ENCODE measurements around the gene MAP3K2.
A peak's percentile ranks its signal among the peaks of the same experiment; 100 is the strongest.

MAP3K2 gene, protein sequence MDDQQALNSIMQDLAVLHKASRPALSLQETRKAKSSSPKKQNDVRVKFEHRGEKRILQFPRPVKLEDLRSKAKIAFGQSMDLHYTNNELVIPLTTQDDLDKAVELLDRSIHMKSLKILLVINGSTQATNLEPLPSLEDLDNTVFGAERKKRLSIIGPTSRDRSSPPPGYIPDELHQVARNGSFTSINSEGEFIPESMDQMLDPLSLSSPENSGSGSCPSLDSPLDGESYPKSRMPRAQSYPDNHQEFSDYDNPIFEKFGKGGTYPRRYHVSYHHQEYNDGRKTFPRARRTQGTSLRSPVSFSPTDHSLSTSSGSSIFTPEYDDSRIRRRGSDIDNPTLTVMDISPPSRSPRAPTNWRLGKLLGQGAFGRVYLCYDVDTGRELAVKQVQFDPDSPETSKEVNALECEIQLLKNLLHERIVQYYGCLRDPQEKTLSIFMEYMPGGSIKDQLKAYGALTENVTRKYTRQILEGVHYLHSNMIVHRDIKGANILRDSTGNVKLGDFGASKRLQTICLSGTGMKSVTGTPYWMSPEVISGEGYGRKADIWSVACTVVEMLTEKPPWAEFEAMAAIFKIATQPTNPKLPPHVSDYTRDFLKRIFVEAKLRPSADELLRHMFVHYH

DNA sequence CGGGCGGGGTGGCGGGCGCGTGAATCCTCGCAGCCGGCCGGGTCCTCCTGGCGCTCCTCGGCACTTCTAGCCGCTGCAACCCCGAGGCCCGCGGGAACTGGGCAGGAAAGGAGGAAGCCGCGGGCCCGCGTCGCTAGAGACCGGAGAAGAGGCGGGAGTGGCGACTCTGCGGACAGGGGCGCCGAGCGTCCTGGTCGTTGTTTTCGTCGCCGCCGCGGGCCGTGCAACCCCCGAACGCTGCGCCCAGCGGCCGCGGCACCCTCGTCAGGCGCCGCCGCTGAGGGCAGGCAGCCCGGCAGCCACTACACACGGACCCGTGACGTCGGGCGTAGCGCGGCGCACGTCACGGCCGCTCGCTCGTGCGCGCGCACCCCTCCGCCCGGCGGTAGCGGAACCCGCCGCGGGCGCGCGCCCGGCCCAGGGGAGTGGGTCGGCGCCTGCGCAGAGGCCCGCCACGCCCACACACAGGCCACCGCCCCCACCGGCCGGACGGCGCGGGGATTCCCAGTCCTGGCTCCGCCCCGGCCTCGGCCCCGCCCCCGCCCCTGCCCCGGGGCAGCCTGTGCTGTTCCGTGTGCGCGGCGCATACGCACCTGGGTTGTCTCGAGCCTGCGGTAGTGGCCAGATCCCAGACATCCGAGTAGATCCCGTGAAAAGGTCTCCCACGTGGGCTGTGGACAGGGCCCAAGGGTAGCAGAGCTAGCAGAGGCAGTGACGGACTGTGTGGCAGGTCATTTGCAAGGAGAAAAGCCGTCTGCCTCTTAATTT is at the start of gene MAP3K2:
TSS of gene MAP3K2 (minus strand) at position 321 of the 768 bp plus-strand sequence. CDS start 44,846 bp downstream, outside the sequence.
- peaks cover 3% of the 10 kb centered on the region for H3K9me3 Mint-ChIP-seq
- H3K36me3 Mint-ChIP-seq: peaks cover 36% of the 10 kb centered on the region
- H3K4me3 Mint-ChIP-seq: peak within 1 kb of the TSS; percentile 90
- H3K27ac Mint-ChIP-seq: peak within 1 kb of the TSS; percentile 95
- H3K27me3 Mint-ChIP-seq: no peaks in the 10 kb centered on the region
- H3K4me1 Mint-ChIP-seq: peaks cover 83% of the 10 kb centered on the region
- ATAC-seq: peak; percentile 89

DNA sequence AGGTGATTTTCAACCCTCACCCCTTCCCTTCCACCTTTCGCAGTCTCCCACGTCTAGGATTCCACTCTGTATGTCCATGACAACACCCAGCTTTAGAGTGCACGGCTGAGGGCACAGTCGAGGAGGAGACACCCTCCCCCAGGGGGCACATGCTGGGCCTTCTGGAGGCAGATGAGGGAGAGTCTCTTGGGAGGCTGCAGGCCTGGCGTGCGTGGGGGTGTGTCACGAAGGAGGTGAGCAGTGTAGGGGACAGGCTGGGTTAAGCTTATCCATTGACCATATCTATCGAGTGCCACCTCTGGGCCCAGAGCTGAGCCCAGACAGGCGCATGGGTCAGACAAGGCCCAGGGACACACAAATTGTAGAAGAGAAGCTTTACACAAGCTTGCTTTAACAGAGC is 49.3 kb upstream of the MAP3K2 start:
- no peak overlapping the region for H3K4me3 Mint-ChIP-seq

DNA sequence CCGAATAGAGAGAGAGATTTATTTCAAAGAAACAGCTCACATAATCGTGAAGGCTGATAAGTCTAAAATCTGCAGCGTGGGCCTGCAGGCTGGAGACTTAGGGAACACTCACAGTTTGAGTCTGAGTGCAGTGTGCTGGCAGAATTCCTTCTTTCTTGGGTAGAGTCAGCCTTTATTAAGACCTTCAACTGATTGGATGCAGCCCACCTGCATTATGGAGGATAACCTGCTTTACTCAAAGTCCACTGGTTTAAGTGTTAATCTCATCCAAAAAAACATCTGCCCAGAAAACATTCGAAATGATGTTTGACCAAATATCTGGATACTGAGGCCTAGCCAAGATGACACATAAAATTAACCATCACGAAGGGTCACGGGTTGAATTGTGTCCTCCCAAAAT is 46.7 kb upstream of the MAP3K2 start:
- ATAC-seq: no peak
- H3K4me1 Mint-ChIP-seq: no peaks in the 10 kb centered on the region
- H3K4me3 Mint-ChIP-seq: no peak overlapping the region
- H3K36me3 Mint-ChIP-seq: no peaks in the 10 kb centered on the region
- H3K9me3 Mint-ChIP-seq: no peaks in the 10 kb centered on the region
- H3K27ac Mint-ChIP-seq: no peak overlapping the region
- H3K27me3 Mint-ChIP-seq: no peaks in the 10 kb centered on the region

More for the DNA sequence above, 49.3 kb upstream of the MAP3K2 start:
- no peak for ATAC-seq
- no peak overlapping the region for H3K27ac Mint-ChIP-seq
- H3K27me3 Mint-ChIP-seq: no peaks in the 10 kb centered on the region
- H3K4me1 Mint-ChIP-seq: no peaks in the 10 kb centered on the region
- H3K36me3 Mint-ChIP-seq: peaks cover 7% of the 10 kb centered on the region
- peaks cover 6% of the 10 kb centered on the region for H3K9me3 Mint-ChIP-seq

DNA sequence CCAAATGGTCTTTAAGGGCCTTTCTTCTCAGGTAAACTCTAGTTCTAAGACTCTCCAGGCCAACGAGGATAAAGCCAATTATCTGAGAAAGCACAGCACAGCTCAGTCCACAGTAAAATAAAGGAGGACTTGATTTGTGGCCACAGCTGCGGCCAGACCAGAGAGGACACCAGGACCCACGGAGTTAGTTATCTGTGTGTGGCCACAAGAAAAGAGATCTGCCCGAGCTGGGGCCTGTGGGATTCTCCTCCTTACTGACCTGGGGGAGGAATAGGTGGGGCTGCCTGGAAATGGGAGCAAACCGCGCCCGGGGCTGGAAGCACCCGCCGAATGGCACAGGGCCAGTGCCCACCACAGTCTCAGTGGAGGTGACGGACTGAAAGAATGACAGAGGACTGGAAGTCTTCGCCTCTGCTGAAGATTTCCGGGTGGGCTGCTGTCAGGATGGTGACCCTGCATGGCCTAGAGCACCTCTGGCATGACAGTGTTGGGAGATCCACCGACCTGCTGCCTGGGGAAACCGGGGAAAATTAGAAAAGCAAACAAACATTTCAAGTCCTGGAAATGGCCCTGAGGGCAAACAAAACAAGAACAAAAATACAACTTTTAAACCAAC is 43.7 kb upstream of the MAP3K2 start:
- Mint-ChIP-seq H3K27me3 (no peaks in the 10 kb centered on the region), H3K27ac (no peak overlapping the region), H3K4me1 (no peaks in the 10 kb centered on the region), H3K4me3 (no peak overlapping the region), H3K36me3 (no peaks in the 10 kb centered on the region), H3K9me3 (no peaks in the 10 kb centered on the region)
- no peak for ATAC-seq

DNA sequence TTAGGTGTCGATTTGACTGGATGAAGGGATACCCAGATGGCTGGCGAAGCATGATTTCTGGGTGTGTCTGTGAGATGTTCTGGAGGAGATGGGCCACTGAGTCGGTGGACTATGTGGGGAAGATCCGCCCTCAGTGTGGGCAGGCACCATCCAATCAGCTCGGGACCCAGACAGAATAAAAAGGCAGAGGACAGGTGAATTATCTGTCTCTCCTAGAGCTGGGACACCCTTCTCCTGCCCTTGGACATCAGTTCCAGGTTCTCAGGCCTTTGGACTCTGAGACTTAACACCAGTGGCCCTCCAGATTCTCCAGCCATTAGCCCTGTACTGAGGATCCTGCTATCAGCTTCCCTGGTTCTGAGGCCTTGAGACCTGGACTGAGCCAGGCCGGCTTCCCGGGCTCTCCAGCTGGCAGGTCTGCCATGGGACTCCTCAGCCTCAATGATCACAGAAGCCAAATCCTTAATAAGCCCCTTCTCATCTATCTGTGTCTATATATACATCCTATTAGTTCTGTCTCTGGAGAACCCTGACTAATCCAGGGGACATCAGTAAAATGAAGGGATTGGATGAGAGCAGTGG is 42.2 kb upstream of the MAP3K2 start:
- no peaks in the 10 kb centered on the region for H3K36me3 Mint-ChIP-seq

DNA sequence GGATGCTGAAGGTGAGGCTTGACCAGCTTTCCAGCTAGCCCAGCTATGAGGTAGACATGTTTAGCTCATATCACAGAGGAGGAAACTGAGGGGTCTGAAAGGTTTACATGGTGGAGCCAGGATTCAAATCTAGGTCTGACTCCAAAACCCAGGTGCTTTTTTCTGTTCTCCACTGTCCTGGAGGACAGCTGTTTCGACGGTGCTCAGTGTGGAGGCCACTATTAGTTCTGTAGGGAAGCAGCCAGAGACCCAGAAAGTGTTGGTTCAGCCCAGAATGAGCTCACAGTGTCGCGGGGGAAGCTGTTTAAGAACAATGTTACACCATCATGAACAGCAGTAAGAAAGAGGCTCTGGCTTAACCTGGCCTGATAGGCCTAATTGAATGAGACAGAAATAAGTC is 41.5 kb upstream of the MAP3K2 start:
- peaks cover under 1% of the 10 kb centered on the region for H3K4me1 Mint-ChIP-seq
- ATAC-seq: no peak
- no peaks in the 10 kb centered on the region for H3K27me3 Mint-ChIP-seq
- no peaks in the 10 kb centered on the region for H3K9me3 Mint-ChIP-seq
- no peak overlapping the region for H3K4me3 Mint-ChIP-seq
- H3K27ac Mint-ChIP-seq: no peak overlapping the region
- H3K36me3 Mint-ChIP-seq: no peaks in the 10 kb centered on the region

More for the DNA sequence above, 42.2 kb upstream of the MAP3K2 start:
- no peak overlapping the region for H3K4me3 Mint-ChIP-seq
- H3K27me3 Mint-ChIP-seq: no peaks in the 10 kb centered on the region
- ATAC-seq: no peak
- H3K4me1 Mint-ChIP-seq: no peaks in the 10 kb centered on the region
- H3K9me3 Mint-ChIP-seq: no peaks in the 10 kb centered on the region
- no peak overlapping the region for H3K27ac Mint-ChIP-seq

DNA sequence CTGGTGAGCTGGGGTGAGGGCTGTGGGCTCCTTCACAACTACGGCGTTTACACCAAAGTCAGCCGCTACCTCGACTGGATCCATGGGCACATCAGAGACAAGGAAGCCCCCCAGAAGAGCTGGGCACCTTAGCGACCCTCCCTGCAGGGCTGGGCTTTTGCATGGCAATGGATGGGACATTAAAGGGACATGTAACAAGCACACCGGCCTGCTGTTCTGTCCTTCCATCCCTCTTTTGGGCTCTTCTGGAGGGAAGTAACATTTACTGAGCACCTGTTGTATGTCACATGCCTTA is 41.0 kb upstream of the MAP3K2 start:
- H3K27ac Mint-ChIP-seq: no peak overlapping the region
- H3K4me3 Mint-ChIP-seq: no peak overlapping the region
- H3K4me1 Mint-ChIP-seq: peaks cover 5% of the 10 kb centered on the region
- H3K9me3 Mint-ChIP-seq: no peaks in the 10 kb centered on the region
- H3K36me3 Mint-ChIP-seq: no peaks in the 10 kb centered on the region
- H3K27me3 Mint-ChIP-seq: no peaks in the 10 kb centered on the region
- no peak for ATAC-seq

DNA sequence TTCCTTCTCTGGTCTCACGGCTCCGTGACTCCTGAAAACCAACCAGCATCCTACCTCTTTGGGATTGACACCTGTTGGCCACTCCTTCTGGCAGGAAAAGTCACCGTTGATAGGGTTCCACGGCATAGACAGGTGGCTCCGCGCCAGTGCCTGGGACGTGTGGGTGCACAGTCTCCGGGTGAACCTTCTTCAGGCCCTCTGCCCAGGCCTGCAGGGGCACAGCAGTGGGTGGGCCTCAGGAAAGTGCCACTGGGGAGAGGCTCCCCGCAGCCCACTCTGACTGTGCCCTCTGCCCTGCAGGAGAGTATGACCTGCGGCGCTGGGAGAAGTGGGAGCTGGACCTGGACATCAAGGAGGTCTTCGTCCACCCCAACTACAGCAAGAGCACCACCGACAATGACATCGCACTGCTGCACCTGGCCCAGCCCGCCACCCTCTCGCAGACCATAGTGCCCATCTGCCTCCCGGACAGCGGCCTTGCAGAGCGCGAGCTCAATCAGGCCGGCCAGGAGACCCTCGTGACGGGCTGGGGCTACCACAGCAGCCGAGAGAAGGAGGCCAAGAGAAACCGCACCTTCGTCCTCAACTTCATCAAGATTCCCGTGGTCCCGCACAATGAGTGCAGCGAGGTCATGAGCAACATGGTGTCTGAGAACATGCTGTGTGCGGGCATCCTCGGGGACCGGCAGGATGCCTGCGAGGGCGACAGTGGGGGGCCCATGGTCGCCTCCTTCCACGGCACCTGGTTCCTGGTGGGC is 40.5 kb upstream of the MAP3K2 start:
- H3K36me3 Mint-ChIP-seq: no peaks in the 10 kb centered on the region
- no peak overlapping the region for H3K4me3 Mint-ChIP-seq
- H3K4me1 Mint-ChIP-seq: peaks cover 9% of the 10 kb centered on the region
- H3K27me3 Mint-ChIP-seq: no peaks in the 10 kb centered on the region
- no peaks in the 10 kb centered on the region for H3K9me3 Mint-ChIP-seq
- no peak overlapping the region for H3K27ac Mint-ChIP-seq
- no peak for ATAC-seq

DNA sequence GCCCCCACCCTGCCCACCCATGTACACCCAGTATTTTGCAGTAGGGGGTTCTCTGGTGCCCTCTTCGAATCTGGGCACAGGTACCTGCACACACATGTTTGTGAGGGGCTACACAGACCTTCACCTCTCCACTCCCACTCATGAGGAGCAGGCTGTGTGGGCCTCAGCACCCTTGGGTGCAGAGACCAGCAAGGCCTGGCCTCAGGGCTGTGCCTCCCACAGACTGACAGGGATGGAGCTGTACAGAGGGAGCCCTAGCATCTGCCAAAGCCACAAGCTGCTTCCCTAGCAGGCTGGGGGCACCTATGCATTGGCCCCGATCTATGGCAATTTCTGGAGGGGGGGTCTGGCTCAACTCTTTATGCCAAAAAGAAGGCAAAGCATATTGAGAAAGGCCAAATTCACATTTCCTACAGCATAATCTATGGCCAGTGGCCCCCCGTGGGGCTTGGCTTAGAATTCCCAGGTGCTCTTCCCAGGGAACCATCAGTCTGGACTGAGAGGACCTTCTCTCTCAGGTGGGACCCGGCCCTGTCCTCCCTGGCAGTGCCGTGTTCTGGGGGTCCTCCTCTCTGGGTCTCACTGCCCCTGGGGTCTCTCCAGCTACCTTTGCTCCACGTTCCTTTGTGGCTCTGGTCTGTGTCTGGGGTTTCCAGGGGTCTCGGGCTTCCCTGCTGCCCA is 39.7 kb upstream of the MAP3K2 start:
- peaks cover under 1% of the 10 kb centered on the region for H3K27me3 Mint-ChIP-seq
- ATAC-seq: no peak
- peaks cover 9% of the 10 kb centered on the region for H3K4me1 Mint-ChIP-seq
- no peak overlapping the region for H3K27ac Mint-ChIP-seq
- no peak overlapping the region for H3K4me3 Mint-ChIP-seq
- H3K36me3 Mint-ChIP-seq: no peaks in the 10 kb centered on the region
- no peaks in the 10 kb centered on the region for H3K9me3 Mint-ChIP-seq

DNA sequence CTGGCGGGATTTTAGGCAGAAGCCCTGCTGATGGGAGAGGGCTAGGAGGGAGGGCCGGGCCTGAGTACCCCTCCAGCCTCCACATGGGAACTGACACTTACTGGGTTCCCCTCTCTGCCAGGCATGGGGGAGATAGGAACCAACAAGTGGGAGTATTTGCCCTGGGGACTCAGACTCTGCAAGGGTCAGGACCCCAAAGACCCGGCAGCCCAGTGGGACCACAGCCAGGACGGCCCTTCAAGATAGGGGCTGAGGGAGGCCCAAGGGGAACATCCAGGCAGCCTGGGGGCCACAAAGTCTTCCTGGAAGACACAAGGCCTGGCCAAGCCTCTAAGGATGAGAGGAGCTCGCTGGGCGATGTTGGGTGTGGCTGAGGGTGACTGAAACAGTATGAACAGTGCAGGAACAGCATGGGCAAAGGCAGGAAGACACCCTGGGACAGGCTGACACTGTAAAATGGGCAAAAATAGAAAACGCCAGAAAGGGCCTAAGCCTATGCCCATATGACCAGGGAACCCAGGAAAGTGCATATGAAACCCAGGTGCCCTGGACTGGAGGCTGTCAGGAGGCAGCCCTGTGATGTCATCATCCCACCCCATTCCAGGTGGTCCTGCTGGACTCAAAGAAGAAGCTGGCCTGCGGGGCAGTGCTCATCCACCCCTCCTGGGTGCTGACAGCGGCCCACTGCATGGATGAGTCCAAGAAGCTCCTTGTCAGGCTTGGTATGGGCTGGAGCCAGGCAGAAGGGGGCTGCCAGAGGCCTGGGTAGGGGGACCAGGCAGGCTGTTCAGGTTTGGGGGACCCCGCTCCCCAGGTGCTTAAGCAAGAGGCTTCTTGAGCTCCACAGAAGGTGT is 39.0 kb upstream of the MAP3K2 start:
- no peak for ATAC-seq
- no peak overlapping the region for H3K27ac Mint-ChIP-seq
- H3K4me1 Mint-ChIP-seq: peaks cover 14% of the 10 kb centered on the region

DNA sequence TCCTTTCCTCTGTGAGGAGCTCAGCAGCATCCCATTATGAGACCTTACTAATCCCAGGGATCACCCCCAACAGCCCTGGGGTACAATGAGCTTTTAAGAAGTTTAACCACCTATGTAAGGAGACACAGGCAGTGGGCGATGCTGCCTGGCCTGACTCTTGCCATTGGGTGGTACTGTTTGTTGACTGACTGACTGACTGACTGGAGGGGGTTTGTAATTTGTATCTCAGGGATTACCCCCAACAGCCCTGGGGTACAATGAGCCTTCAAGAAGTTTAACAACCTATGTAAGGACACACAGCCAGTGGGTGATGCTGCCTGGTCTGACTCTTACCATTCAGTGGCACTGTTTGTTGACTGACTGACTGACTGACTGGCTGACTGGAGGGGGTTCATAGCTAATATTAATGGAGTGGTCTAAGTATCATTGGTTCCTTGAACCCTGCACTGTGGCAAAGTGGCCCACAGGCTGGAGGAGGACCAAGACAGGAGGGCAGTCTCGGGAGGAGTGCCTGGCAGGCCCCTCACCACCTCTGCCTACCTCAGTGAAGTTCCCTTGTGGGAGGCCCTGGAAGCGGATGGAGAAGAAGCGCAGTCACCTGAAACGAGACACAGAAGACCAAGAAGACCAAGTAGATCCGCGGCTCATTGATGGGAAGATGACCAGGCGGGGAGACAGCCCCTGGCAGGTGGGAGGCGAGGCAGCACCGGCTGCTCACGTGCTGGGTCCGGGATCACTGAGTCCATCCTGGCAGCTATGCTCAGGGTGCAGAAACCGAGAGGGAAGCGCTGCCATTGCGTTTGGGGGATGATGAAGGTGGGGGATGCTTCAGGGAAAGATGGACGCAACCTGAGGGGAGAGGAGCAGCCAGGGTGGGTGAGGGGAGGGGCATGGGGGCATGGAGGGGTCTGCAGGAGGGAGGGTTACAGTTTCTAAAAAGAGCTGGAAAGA is 38.0 kb upstream of the MAP3K2 start:
- H3K36me3 Mint-ChIP-seq: no peaks in the 10 kb centered on the region
- peaks cover 16% of the 10 kb centered on the region for H3K27me3 Mint-ChIP-seq
- H3K4me3 Mint-ChIP-seq: no peak overlapping the region
- no peak for ATAC-seq
- H3K27ac Mint-ChIP-seq: no peak overlapping the region
- peaks cover 14% of the 10 kb centered on the region for H3K4me1 Mint-ChIP-seq
- H3K9me3 Mint-ChIP-seq: no peaks in the 10 kb centered on the region

More for the DNA sequence above, 39.0 kb upstream of the MAP3K2 start:
- H3K9me3 Mint-ChIP-seq: no peaks in the 10 kb centered on the region
- no peak overlapping the region for H3K4me3 Mint-ChIP-seq
- H3K27me3 Mint-ChIP-seq: peaks cover 9% of the 10 kb centered on the region
- no peaks in the 10 kb centered on the region for H3K36me3 Mint-ChIP-seq

DNA sequence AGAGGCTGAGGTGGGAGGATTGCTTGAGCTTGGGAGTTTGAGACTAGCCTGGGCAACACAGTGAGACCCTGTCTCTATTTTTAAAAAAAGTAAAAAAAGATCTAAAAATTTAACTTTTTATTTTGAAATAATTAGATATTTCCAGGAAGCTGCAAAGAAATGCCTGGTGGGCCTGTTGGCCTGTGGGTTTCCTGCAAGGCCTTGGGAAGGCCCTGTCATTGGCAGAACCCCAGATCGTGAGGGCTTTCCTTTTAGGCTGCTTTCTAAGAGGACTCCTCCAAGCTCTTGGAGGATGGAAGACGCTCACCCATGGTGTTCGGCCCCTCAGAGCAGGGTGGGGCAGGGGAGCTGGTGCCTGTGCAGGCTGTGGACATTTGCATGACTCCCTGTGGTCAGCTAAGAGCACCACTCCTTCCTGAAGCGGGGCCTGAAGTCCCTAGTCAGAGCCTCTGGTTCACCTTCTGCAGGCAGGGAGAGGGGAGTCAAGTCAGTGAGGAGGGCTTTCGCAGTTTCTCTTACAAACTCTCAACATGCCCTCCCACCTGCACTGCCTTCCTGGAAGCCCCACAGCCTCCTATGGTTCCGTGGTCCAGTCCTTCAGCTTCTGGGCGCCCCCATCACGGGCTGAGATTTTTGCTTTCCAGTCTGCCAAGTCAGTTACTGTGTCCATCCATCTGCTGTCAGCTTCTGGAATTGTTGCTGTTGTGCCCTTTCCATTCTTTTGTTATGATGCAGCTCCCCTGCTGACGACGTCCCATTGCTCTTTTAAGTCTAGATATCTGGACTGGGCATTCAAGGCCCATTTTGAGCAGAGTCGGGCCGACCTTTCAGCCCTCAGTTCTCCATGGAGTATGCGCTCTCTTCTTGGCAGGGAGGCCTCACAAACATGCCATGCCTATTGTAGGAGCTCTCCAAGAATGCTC is 37.1 kb upstream of the MAP3K2 start:
- Mint-ChIP-seq H3K9me3 (no peaks in the 10 kb centered on the region), H3K36me3 (no peaks in the 10 kb centered on the region), H3K27ac (no peak overlapping the region), H3K4me1 (peaks cover 14% of the 10 kb centered on the region), H3K4me3 (no peak overlapping the region), H3K27me3 (peaks cover 16% of the 10 kb centered on the region)
- no peak for ATAC-seq

All from stimulated activated memory B cell treated with anti-CD40 and anti-IgM and Interleukin-4, amounts not matched to agents 10 μg/mL and 1 μg/mL and 100 μg/mL, for 72 hours (primary cell).